Natural killer cell (primary cell): ENCODE data around the gene RUNDC1. TPM values are rescaled to one million over a fixed set of nuclear protein-coding genes. Genes with fewer than 3 reads are reported as not detected.

Experiments
- ATAC-seq, 3 donors: fragments of 150-1000 bp in 2 of 3; fragments of 200-7000 bp in 1 of 3; cut with Tn5 transposase; 1 replicate in 1 of 3; 2 replicates in 2 of 3; pipeline ENCODE4 v1.10.0; 2021; ENCODE audit warnings: mild to moderate bottlenecking in 2 of 3, moderate library complexity in 2 of 3
- DNase-seq, 2 donors: peaks; one replicate each; pipeline versions ENCODE4 v3.0.0 to v3.0.0-alpha.2; 2013 to 2021; ENCODE audit warnings: mixed read lengths in 1 of 2
- H3K27ac ChIP-seq: one replicate; pipeline ENCODE4 v1.5.1; 2013; ENCODE audit warnings: mild to moderate bottlenecking, low read length
- H3K27me3 ChIP-seq: one replicate; pipeline ENCODE4 v1.6.1; 2013; ENCODE audit warnings: low read length; ENCODE audit not compliant: control insufficient read depth, insufficient read depth
- H3K36me3 ChIP-seq: one replicate; pipeline ENCODE4 v1.6.1; 2013; ENCODE audit warnings: low read length; ENCODE audit not compliant: control insufficient read depth, insufficient read depth
- H3K4me1 ChIP-seq: one replicate; pipeline ENCODE4 v1.6.1; 2013; ENCODE audit warnings: low read length; ENCODE audit not compliant: control insufficient read depth, insufficient read depth
- H3K4me3 ChIP-seq: one replicate; pipeline ENCODE4 v1.5.1; 2013; ENCODE audit warnings: low read length
- H3K9me3 ChIP-seq: one replicate; pipeline ENCODE4 v1.6.1; 2013; ENCODE audit warnings: low read length; ENCODE audit not compliant: control insufficient read depth, insufficient read depth
- H3K27ac Mint-ChIP-seq, 2 donors: one replicate each; pipeline ENCODE4 v1.8.0; 2022; ENCODE audit warnings: mild to moderate bottlenecking in 2 of 2, mixed read lengths in 2 of 2, moderate library complexity in 1 of 2
- H3K27me3 Mint-ChIP-seq, 2 donors: one replicate each; pipeline ENCODE4 v1.8.0; 2022; ENCODE audit warnings: low read depth in 2 of 2, mixed read lengths in 2 of 2
- H3K36me3 Mint-ChIP-seq: one replicate; pipeline ENCODE4 v1.8.0; 2022; ENCODE audit warnings: mixed read lengths
- H3K4me1 Mint-ChIP-seq, 2 donors: one replicate each; pipeline ENCODE4 v1.8.0; 2022; ENCODE audit warnings: mixed read lengths in 2 of 2
- H3K4me3 Mint-ChIP-seq: one replicate; pipeline ENCODE4 v1.8.0; 2022; ENCODE audit warnings: mild to moderate bottlenecking, moderate library complexity, mixed read lengths
- H3K9me3 Mint-ChIP-seq, 2 donors: one replicate each; pipeline ENCODE4 v1.8.0; 2022; ENCODE audit warnings: mixed read lengths in 2 of 2
- CTCF ChIP-seq: fragments of 200-600 bp; IDR thresholded peaks from one replicate; pipeline ENCODE4 v1.8.0; 2022; ENCODE audit warnings: antibody characterized with exemption
- WGBS: methylation state at CpG from one replicate; pipeline ENCODE4 v1.1.7; 2013; ENCODE audit warnings: missing lambda C conversion rate; ENCODE audit not compliant: insufficient coverage; 5-methylcytosine and 5-hydroxymethylcytosine counted together
- intact Hi-C: fragments of 100-400 bp; cut with micrococcal nuclease; formaldehyde crosslinking; loops from one replicate; pipeline ENCODE4 v1.14.2; 2022
- total RNA-seq, 4 donors: library from RNA; stranded (reverse); fragments of 120-200 nt in 1 of 4; gene quantifications; one replicate each; pipeline versions ENCODE4 v1.2.3 to v1.2.4, GENCODE V29; 2013 to 2022

RUNDC1 gene
- total RNA-seq, 3 donors from 2014 or later (not counting 1 experiment from before 2014, with no cell fraction given) = 11.6 to 15.8 (median 14.6) TPM

DNA sequence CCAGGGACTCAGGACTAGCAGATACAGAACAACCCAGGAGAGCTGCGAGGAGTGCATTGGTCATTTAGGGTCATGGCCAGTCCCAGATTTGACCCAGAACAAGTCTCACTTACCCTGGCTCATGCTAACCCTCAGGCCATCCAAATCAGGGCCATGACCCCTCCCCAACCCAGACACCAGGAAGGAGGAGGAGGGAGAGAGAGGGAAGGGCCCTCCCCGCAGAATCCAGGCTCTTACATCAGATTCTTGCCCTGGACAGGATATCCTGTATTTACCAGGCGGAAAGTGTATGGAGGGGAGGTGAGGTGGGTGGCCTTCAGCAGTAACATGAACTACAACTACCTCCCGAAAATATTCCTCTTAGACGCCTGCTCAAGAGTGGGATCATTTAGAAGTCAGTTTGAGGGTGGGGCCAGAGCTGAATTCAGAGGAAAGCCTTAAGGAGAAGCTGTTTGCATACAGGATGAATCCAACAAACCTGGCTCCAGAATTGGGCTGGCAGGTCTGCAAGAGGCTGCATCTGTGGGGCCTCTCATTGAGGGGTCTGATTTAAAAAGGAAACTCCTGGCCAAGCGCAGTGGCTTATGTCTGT, 39.8 kb downstream of the RUNDC1 start:
- Histone ChIP-seq H3K4me3 (no peak overlapping the region), H3K27ac (no peak overlapping the region), H3K9me3 (no peaks in the 10 kb centered on the region), H3K27me3 (no peaks in the 10 kb centered on the region), H3K36me3 (no peaks in the 10 kb centered on the region), H3K4me1 (peaks cover 31% of the 10 kb centered on the region)
- TF ChIP-seq CTCF = no peak
- no peak for DNase-seq
- 95% methylated on average over 4 of the region's 6 CpGs for WGBS
- H3K4me1 Mint-ChIP-seq = peaks cover 10 to 42% of the 10 kb centered on the region in 2 donors
- peak overlapping the region in 1 of 2 donors; percentile 68 for H3K27ac Mint-ChIP-seq
- H3K9me3 Mint-ChIP-seq = no peaks in the 10 kb centered on the region
- H3K27me3 Mint-ChIP-seq = no peaks in the 10 kb centered on the region
- ATAC-seq = no peak
- H3K4me3 Mint-ChIP-seq = peak overlapping the region; percentile 78
- intact Hi-C loops = loop anchor here (5.0 to 10.0 kb wide), 5 partner anchors 105 to 345 kb away; partner anchors contain the start of genes BRCA1 and NBR1
- H3K36me3 Mint-ChIP-seq = no peaks in the 10 kb centered on the region

GRCh38 chr17:43020789-43021740, 40.7 kb downstream of the RUNDC1 start:
- WGBS = 30% methylated on average over 20 of the region's 40 CpGs
- Histone ChIP-seq H3K9me3 (no peaks in the 10 kb centered on the region), H3K27ac (peak overlapping the region; percentile 11), H3K36me3 (no peaks in the 10 kb centered on the region), H3K4me1 (peaks cover 34% of the 10 kb centered on the region), H3K27me3 (no peaks in the 10 kb centered on the region), H3K4me3 (peak overlapping the region; percentile 79)
- no peaks in the 10 kb centered on the region for H3K27me3 Mint-ChIP-seq
- no peaks in the 10 kb centered on the region for H3K9me3 Mint-ChIP-seq
- TF ChIP-seq CTCF = no peak
- no peaks in the 10 kb centered on the region for H3K36me3 Mint-ChIP-seq
- H3K4me1 Mint-ChIP-seq = peaks cover 10 to 46% of the 10 kb centered on the region in 2 donors
- H3K27ac Mint-ChIP-seq = peak overlapping the region in 1 of 2 donors; percentile 78
- H3K4me3 Mint-ChIP-seq = peak overlapping the region; percentile 90
- intact Hi-C loops = loop anchor here (5.0 to 10.0 kb wide), 5 partner anchors 104 to 344 kb away; partner anchors contain the start of genes BRCA1 and NBR1
- DNase-seq (peak; percentile 26 to 73), ATAC-seq (peak in 2 of 3 donors; percentile 7 to 25)

DNA sequence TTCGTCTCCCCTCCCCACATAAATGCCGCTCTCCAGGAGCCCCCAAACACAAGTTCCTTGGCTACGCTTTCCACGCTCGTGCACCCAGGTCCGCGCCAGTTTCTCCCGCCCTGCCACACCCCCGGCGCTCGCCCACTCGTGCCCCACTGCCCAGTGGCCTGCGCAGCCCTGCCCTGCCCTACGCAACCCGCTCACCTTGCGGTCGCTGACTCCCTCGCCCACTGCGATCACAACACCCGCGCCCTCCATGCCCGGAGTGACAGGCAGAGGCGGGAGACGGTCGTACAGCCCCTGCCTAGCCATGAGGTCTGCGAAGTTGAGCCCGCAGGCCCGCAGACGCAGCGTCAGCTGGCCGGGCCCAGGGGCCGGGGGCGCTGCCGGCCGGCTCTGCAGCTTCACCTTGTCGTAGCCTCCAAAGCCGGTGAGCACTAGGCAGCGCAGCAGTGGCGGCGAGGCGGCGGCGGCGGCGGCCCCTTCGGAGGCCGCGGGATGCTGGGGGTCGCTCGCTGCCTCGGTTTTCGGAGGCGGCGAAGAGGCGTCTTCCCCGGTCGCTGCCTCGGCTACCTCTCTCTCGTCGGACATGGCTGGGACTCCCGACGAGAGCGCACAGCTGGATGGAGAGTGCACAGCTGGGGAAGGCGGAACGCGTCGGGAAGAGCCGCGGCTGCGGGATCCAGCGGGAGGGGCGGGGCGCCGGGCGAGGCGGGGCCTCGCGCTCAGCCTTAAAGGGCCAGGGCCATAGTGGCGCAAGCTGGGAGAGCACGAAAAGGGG, 41.6 kb downstream of the RUNDC1 start, which contains the start of gene VAT1:
TSS of gene VAT1 (minus strand) at position 645 of the 772 bp plus-strand sequence. CDS start at position 582, 63 bp downstream.
- Histone ChIP-seq H3K27me3 (no peaks in the 10 kb centered on the region), H3K9me3 (no peaks in the 10 kb centered on the region), H3K4me3 (peak within 1 kb of the TSS; percentile 79), H3K4me1 (peaks cover 34% of the 10 kb centered on the region), H3K36me3 (no peaks in the 10 kb centered on the region), H3K27ac (peak within 1 kb of the TSS; percentile 11)
- ATAC-seq = peak; percentile 51 to 69 (median 61)
- Mint-ChIP-seq H3K27ac (peak within 1 kb of the TSS in 1 of 2 donors; percentile 78), H3K36me3 (no peaks in the 10 kb centered on the region), H3K27me3 (no peaks in the 10 kb centered on the region), H3K4me3 (peak within 1 kb of the TSS; percentile 90), H3K9me3 (no peaks in the 10 kb centered on the region), H3K4me1 (peaks cover 10 to 46% of the 10 kb centered on the region in 2 donors)
- intact Hi-C loops = loop anchor here (5.0 to 10.0 kb wide), 5 partner anchors 103 to 343 kb away; partner anchors contain the start of genes BRCA1 and NBR1
- under 1% methylated on average over 79 of the region's 80 CpGs for WGBS
- TF ChIP-seq CTCF = no peak
- DNase-seq = peak; percentile 54 to 79
